Measurements from ENCODE around the gene PDP2.

The PDP2 gene

GRCh38 chr16:66939366-66939765 lies 59.1 kb downstream of the PDP2 start:
- DNase-seq, result no peak

GRCh38 chr16:66940236-66940635 lies 59.9 kb downstream of the PDP2 start:
- no peak for DNase-seq

All from stimulated activated naive CD4-positive, alpha-beta T cell treated with Interleukin-2 at 50 U/mL for 16 hours (primary cell).